Caki2 (cell line): ENCODE measurements around the gene JOSD1. TPM values are rescaled to one million over a fixed set of nuclear protein-coding genes. Genes with fewer than 3 reads are reported as not detected.

ENCODE experiments used
- DNase-seq: peaks from one replicate; pipeline ENCODE4 v3.0.0-alpha.2; 2015; ENCODE audit warnings: low read depth
- in situ Hi-C: cut with HindIII; loops from 2 replicates; pipeline ENCODE4 v1.10.0; 2016; ENCODE audit warnings: low sequenced_read_pairs, low pct_unique_long_range_greater_than_20kb, mixed read lengths
- total RNA-seq: library from RNA; depleted of rRNA; stranded (reverse); fragments of >200 nt; shearing (Covaris generic); gene quantifications from 2 replicates; pipeline ENCODE4 v1.2.3, GENCODE V29; 2014; ENCODE audit warnings: low replicate concordance

Gene JOSD1
- total RNA-seq, 1 experiment from 2014 or later, result 88.1 TPM

DNA sequence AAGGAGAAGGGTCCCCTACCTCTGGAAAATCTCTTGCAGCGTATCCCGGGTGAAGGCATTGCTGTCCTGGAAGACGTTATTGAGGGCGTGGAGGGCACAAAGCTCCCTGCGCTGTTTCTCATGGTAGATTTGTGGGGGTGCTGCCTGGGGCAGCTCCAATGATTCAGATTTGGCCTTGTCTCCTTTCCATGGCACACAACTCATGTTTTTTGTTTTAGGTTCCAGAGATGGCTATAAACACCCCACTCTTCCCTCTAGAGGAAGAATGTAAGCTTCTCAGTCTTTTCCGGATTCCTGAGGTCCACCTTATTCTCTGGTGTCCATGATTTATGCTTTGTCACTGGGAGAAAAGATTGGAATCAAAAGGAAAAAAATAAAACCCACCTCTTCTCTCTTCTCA lies 959 bp downstream of the JOSD1 start:
- peak; percentile 58 for DNase-seq
- in situ Hi-C loops, result no loop called here

- in situ Hi-C loops, result no loop called here
- peak; percentile 36 for DNase-seq
These were observed 1.6 kb downstream of the JOSD1 start for GRCh38 chr22:38699143-38699542.

DNA sequence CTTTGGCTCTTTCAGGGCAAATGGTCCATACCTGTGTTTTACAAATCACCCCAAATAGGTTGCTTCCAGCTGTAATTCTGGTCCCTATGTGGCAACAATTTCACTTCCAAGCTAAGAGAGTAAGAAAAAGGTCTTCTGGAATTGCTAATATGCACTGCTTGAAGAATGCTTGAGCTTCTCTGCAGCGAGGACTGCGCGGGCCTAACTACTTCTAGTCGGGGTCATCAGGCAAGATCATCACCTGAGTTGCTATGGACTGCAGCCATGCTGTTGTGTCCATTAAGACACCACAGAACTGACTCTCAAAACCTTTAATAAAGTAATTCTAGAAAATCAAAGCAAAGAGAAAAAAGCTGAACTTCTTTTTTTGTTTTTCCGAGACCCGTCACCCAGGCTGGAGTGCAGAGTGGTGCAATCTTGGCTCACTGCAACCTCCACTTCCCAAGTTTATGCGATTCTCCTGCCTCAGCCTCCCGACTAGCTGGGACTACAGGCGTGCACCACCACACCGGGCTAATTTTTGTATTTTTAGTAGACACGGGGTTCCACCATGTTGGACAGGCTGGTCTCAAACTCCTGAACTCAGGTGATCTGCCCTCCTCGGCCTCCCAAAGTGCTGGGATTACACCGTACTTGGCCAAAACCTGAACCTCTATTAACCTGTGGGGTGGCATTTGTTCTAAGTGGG lies 2.2 kb downstream of the JOSD1 start:
- in situ Hi-C loops, result no loop called here
- peak; percentile 21 for DNase-seq

DNA sequence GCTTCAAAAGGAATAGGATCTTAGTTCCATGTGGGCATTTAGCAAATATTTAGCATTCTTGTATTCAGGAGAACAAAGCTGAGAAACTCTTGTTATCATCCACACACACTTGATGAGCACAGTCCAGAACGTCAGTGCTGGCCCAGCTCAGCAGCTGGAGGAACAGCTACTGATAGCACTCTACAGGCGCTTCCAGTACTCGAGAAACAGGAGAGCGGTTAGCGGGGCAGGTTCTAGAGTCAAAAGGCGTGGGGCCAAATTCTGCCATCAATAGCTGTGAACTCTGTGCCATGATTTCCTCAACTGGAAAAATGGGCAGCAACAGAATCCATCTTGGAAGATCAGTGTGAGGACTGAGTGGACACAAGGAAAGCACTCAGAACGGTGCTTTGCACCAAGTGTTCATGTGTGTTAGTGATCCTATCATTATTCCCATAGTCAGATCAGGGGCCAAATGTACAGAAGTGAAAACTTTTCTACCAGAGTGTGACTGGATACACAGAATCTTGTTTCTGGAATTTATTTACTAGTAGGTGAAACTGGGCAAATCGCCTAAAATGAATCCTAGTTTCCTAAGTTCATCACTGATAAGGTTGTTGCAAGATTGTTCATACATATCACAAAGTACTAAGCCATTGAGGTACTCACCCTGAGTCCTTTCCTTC lies 3.2 kb downstream of the JOSD1 start:
- in situ Hi-C loops, result no loop called here
- peak; percentile 23 for DNase-seq

DNA sequence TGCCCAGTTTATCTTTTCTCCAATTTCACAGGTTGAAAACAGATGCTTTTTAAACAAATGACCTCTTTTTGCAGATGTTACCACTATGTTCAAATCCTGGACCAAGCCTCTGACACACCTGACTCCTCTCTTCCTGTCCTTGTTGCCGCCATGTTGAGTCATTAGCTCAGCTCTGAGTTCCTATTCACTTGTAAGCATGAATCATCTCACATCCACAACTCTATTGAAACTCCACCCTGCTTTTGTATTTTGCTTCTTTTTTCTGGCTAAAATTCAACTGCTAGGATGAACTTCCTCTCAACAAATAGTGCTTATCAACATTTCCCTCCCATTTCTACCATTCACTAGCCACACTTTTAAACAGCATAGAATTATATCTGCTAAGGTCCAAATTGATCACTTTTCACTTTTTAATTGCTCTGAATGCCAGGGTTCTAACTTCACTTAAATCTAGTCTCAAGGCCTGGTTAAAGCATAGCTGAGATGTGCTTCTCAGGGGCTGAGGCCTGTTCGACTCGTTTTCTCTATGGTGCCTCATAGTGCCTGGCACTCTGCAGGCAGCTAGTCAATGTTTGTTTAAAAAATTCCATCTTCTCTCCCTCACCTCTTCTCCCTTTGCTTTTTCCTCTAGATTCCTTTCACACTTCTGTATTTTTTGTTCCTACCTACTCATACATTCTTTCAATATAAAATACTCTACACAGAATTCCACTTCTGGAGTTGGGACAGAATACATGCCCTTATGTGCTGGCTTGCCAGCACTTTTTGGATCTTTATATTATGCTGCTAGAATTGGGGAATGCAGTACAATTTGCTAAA lies 3.9 kb downstream of the JOSD1 start:
- in situ Hi-C loops, result no loop called here
- DNase-seq, result peak; percentile 70

DNA sequence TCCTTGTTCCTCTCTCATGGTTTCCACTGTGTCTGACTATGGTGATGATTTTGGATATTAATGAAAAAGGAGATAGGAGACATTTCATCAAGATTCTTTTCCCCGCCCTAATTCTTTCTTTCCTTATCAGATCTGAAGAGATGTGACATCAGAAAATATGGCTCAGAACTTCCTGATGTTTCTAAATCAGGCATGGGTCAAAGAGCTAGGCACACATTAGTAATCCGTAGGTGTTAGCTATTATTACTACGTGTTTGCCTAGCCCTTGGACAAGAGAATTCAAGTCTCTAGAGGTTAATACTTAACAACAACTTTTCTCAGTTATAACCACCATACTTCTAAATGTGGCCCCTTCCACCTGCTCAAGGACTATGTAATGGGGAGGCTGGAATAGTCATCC lies 5.8 kb downstream of the JOSD1 start:
- in situ Hi-C loops, result no loop called here
- DNase-seq, result peak; percentile 45

- DNase-seq, result no peak
- in situ Hi-C loops, result no loop called here
These were observed 6.7 kb downstream of the JOSD1 start for GRCh38 chr22:38694049-38694448.

DNA sequence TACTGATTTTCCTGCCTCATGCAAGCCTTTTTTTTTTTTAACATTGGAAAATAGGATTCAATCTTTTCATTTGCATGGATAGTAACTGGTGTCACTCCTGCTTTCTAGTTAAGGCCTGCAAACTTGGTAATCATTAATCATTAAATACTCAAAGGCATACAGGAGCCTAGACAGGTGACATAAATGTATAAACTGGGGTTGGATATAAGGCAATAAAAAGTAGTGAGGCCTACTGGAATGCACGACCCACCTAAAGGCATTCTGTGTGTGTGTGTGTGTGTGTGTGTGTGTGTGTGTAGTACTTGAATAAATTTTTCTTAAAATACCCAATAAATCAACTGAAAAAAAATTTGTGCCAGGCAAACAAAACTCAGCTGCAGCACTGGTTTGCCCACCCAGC lies 11.1 kb downstream of the JOSD1 start:
- in situ Hi-C loops, result no loop called here
- no peak for DNase-seq

- no peak for DNase-seq
- in situ Hi-C loops, result no loop called here
These were observed 15.0 kb downstream of the JOSD1 start for GRCh38 chr22:38685761-38686160.

DNA sequence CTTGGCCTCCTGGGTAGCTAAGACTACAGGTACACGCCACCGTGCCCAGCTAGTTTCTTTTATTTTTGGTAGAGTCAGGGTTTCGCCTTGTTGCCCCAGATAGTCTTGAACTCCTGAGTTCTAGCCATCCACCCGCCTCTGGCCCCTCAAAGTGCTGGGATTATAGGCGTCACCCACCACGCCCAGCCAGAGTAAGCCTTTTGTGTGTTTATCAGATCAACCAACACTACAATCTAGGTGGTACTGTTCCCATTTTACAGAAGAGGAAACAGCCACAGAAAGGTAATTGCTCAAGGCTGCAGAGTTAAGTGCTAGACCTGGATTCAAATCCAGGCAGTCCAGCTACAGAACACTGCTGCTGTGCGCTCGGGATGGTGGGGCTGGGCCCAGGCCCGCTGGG lies 15.8 kb downstream of the JOSD1 start:
- no peak for DNase-seq
- in situ Hi-C loops, result no loop called here

DNA sequence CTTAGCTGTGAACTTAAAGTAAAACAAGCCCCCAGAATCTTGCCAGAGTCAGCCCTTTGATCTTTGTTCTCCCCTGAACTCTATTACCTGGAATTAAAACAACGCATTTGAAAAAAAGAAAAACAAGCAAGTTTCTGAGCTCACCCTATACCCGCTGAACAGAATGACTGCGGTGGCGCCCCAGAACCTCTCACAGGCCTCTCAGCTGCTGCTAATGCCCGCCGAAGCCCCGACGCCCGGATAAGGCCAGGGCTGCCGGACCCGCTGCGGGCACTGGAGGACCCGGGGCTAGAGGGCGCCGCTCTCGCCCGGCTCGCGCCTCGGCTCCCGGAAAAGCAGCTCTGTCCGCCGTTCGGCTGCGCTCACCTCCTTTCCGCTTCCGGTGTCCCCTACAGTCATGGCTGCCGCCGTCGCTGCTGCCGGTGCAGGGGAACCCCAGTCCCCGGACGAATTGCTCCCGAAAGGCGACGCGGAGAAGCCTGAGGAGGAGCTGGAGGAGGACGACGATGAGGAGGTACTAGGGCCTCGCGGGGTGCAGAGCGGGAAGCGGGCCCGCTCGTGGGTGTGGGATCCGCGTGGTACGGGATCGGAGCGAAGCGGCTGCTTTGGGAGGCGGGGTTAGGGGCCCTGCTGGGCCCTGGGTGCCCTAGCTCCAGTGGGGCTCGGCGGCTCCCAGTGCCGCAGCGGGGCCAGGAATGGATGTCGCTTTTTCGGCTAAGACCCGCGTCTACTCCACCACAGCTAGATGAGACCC lies 19.0 kb downstream of the JOSD1 start, which contains the start of gene TOMM22:
Gene TOMM22 (plus strand): TSS at position 376 of the 754 bp plus-strand sequence. CDS start 22 bp downstream, at position 398.
- in situ Hi-C loops, result no loop called here

DNA sequence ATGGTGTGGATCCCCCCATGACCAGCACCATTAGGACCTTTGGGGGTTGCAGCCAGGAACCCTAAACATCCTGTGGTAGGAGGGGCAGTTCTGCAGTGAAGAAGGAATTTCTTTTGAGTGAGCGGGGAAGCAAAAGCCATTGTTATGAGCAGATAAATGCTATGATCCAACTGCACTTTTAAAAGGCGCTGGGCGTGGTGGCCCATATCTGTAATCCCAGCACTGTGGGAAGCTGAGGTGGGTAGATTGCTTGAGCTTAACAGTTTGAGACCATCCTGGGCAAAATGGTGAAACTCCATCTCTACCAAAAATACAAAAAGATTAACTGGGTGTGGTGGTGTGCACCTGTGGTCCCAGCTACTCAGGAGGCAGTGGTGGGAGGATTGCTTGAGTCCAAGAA lies 24.9 kb downstream of the JOSD1 start:
- no peak for DNase-seq
- in situ Hi-C loops, result no loop called here

More for the DNA sequence above, 19.0 kb downstream of the JOSD1 start, which contains the start of gene TOMM22:
- DNase-seq, result peak; percentile 84

- in situ Hi-C loops, result no loop called here
These were observed 25.9 kb downstream of the JOSD1 start for GRCh38 chr22:38674888-38675287.

DNA sequence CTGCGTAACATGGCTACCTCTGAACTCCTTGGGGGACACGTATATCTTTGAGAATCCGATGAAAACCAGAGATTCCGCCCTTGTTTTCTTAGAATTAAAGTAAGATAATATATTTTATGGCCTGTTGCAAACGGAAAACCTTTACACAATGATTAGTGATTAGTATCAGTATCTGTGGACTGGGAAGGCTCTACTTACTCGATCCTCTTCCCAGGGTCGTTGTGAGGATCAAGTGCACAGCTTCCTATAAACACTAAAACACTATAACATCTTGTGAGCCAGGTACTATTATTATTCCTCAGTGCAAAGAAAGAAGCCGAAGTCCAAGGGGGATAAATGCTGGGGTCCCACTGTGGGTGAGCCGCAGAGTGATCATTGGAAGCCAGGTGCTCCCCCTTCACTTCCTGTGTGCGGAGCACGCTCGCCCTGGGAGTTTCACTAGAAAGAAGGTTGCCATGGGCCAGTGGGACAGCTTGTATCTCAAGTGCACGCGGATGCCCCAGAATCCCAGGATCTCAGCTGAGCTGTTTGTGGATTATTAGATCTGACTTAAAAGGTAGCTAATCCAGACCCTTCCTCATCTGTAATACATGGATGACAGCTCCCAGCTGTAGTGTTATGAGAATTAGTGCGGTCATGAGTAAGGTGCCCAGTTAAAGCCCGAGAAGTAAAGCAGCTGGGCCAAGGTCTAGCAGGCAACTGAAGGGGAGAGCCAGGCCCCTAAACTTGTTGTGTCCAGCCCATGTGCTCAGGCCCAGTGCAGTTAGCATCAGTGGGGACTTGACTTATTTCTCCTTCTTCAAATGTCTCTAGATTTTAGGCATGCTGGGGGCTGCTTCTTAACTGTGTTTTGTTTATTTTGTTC lies 43.5 kb downstream of the JOSD1 start:
- DNase-seq, result peak; percentile 19
- in situ Hi-C loops, result no loop called here

More at GRCh38 chr22:38674888-38675287, 25.9 kb downstream of the JOSD1 start:
- no peak for DNase-seq

- in situ Hi-C loops, result no loop called here
- DNase-seq, result peak; percentile 90
These were observed 44.3 kb downstream of the JOSD1 start, which contains the start of the genes CBY1 and FAM227A for GRCh38 chr22:38656256-38657044. Gene CBY1, plus strand, starts transcription at chr22:38656638. Its CDS starts 11,417 bp downstream, at chr22:38668055. Gene FAM227A, minus strand, starts transcription at chr22:38656392. Its CDS starts 6,224 bp downstream, at chr22:38650168.

DNA sequence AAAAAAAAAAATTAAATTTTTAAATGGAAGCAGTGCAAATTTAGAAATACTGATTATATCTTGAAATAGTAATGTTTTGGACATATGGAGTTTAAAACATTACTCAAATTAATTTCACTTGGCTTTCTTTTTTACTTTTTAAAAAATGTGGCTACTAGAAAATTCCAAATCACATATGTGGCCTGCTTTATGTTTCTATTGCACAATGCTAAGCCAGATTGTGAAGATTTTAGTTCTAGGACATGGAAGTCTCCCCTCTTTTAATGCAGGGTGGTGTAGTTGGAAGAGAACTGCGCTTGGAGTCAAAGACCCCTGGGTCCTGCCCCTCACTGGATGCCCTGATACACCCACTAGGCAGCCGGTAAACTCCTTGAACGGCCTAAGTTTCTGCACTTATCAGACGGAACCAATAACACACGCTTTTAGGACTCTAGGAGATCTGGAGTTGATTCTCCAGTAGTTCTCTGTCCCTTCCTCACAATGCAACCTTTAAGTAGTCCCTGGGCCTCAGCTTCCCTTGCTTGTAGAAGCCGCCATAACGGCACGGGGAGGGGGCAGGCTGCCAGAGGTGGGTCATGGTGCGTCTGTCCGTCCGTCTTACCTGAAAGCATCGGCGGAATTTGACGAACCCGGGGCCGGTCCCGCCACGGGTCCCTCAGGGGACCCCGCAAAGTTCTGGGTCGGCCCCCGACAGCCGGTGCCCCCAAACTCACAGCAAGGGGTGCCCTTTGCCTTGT lies 45.1 kb downstream of the JOSD1 start:
- no peak for DNase-seq
- in situ Hi-C loops, result no loop called here
